GM19455 (cell line): Measurements from ENCODE around the gene HMG20A.
"Not testable (repeated sequence)": the region's sequence is repeated elsewhere in the genome, so short reads cannot be mapped to it uniquely, and the experiment has no call there.

Experiments used
- ATAC-seq: cut with Tn5 transposase; IDR thresholded peaks from one replicate; pipeline ENCODE4 v1.9.1; 2021; ENCODE audit not compliant: unreplicated experiment

HMG20A gene

GRCh38 chr15:77420610-77421369, at the start of gene HMG20A:
Gene HMG20A (plus strand): TSS chr15:77420888. CDS start chr15:77458408, 37,520 bp downstream.
- peak; percentile 48 for ATAC-seq

DNA sequence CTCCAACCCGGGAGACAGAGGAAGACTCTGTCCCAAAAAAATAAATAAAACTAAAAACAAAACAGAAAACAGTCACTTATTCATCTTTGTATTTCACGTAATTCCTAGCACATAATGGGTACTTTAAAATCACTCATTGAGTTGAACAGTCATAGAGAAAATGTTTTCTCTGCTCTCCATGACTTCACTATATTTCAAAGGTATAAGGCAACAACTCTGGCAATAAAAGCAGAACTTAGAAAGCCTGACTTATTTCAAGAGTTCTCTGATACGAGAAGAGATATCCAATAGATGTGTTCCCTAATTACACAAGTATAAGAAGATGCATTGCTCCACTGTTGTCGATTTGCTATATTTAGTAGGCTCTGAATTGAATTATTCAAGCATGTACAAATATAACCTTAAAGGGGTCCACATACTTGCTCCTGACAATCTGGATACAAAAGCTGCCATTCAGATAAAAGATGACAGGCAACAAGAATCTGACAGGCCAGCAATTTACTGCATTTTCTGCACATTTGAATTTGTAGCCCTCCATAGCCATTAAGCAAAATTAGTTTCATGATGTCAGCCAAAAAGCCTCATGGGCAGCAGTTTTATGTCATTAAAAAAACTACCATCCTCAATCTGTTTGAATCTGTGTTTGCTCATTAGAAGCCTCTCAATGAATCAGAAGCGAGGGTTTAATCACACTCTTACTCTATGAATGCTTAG, 48.7 kb upstream of the HMG20A start:
- no peak for ATAC-seq

- no peak for ATAC-seq
Observed at GRCh38 chr15:77373441-77373840, 47.2 kb upstream of the HMG20A start.

GRCh38 chr15:77375133-77375532, 45.6 kb upstream of the HMG20A start:
- no peak for ATAC-seq

GRCh38 chr15:77376770-77377169, 43.9 kb upstream of the HMG20A start:
- ATAC-seq = no peak

DNA sequence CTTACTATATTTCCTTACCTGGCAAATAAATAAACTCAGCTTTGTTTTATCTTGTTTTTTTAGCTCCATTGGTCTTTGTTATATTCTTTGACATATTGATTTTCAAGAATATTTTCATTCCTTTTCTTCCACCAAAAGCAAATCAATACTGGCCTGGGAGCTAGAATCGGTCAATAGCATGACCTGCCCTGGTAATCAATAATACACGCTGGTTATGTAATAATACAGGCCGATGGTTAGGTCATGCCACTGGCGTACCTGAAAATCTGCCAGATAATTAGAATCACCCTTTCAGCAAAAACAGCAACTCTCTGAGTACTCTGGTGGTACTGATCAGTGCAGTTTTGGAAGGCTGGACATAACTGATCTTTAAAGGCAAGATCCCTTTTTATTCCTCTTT, 40.7 kb upstream of the HMG20A start:
- ATAC-seq = no peak

DNA sequence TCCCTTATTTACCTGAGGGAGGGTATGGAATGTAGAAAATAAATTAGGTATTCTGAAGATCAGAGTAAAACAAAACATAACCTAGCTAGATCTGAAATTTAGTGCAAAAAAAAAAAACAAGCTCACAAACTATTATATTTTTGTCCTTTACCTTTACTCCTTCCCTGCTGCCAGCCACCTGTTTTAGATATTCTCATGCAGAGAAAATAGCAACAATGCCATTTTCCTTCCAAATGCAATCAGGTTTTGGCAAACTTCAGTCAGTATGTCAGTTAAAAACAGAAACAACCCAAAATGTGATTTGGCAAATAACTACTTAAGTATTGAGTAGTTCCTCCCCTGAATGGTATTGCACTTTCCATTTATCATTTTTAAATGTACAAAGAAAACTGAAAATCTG, 36.6 kb upstream of the HMG20A start:
- no peak for ATAC-seq

DNA sequence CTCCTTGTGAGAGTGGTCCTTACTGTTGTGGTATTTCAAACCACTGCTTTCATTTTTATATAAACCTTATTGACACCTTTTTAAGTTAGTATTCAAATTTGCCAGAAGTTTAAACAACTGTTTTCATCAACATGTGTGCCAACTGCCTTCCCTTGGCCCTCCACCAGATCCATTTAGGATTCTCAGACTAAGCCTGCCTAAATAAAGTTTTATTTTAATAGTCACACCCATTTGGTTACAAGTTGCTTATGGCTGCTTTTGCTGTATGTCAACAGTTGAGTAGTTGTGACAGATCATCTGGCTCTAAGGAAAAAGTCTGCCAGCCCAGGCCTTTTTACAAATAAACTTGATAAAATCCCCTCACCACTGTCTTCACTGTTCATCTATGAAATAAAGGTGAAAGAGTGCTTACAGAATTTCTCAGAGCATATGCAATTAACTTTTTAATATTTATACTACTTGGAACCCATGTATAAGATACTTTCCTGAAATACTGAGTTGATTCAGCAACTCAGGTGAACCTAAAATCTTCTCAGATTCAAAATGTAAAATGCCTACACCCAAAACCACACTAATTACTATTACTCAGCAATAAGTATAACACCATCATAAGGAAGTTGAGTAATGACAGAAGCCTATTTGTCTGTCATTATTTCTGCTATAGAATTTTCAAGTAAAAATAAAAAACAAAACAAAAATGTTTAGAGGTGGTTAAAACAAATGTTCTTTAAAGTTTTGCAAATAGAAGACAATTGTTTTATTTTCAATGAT, 35.9 kb upstream of the HMG20A start:
- ATAC-seq = no peak

DNA sequence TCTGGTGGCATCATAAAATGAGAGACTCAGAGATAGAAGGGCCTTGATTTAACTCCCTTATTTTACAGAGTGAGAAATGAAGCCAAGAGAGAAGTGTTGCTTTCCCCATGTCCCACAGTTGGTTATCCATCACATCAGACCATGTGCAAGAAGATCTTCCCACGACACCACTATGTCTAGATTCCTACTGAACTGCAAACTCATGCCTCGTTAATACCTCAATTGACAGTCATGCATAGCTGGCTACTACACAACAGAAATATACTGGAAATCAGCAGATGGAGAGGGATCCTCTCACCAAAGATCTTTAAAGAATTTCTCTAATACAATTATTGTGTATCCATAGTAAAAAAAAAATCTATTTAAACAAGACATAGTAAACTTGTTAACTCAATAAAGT, 34.1 kb upstream of the HMG20A start:
- ATAC-seq = no peak

- no peak for ATAC-seq
Observed at GRCh38 chr15:77387365-77388105, 33.2 kb upstream of the HMG20A start.

GRCh38 chr15:77391372-77391951, 29.2 kb upstream of the HMG20A start:
- ATAC-seq = no peak

- ATAC-seq = no peak
Observed at GRCh38 chr15:77392762-77393470, 27.8 kb upstream of the HMG20A start.

- no peak for ATAC-seq
Observed at GRCh38 chr15:77393471-77393840, 27.2 kb upstream of the HMG20A start.

- ATAC-seq = no peak
Observed at GRCh38 chr15:77395013-77395774, 25.5 kb upstream of the HMG20A start.

DNA sequence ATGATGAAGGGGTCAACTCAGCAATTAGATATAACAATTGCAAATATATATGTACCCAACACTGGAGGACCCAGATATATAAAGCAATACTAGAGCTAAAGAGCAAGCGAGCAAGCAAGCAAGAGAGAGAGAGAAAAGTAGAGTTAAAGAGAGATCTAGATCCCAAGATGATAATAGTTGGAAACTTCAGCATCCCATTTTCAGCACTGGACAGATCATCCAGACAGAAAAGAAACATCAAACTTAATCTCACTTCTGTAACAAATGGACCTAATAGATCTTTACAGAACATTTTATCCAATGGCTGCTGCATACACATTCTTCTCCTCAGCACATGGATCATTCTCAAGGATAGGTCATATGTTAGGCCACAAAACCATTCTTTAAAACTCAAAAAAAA, 24.0 kb upstream of the HMG20A start:
- ATAC-seq = no peak

DNA sequence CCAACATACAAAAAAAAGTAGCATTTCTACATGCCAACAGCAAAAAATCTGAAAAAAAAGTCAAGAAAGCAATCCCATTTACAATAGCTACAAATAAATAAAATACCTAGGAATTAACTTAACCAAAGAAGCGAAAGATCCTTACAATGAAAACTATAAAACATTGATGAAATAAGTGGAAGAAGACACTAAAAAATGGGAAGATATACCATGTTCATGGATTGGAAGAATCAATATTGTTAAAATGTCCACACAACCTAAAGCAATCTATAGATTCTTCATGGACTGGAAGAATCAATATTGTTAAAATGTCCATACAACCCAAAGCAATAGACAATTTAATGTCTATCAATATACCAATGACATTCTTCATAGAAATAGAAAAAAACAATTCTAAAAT, 21.8 kb upstream of the HMG20A start:
- no peak for ATAC-seq

DNA sequence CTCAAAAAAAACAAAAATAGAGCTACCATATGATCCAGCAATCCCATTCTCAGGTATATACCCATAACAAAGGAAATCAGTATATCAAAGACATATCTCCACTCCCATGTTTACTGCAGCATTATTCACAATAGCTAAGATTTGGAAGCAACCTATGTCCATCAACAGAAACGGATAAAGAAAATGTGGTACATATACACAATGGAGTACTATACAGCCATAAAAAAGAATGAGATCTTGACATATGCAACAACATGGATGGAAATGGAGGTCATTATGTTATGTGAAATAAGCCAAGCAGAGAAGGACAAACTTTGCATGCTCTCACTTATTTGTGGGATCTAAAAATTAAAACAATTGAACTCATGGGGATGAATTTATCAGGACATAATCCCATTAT, 20.4 kb upstream of the HMG20A start:
- no peak for ATAC-seq

GRCh38 chr15:77402740-77403379, 17.8 kb upstream of the HMG20A start:
- no peak for ATAC-seq

DNA sequence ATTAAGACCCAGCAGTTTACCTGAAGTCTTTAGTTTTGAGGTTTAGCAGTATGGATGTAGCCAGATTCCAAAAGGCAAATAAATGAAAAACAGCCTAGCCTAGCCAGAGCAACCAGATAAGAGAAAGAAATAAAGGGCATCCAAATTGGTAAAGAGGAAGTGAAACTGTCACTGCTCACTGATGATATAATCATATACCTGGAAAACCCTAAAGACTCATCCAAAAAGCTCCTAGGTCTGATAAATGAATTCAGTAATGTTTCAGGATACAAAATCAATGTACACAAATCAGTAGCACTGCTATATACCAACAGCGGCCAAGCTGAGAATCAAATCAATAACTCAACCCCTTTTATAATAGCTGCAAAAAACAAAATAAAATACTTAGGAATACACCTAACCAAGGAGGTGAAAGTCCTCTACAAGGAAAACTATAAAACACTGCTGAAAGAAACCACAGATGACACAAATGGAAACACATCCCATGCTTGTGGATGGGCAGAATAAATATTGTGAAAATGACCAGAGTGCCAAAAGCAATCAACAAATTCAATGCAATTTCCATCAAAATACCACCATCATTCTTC, 14.4 kb upstream of the HMG20A start:
- ATAC-seq = not testable (repeated sequence)
